ENCODE results near the gene DIO3.

DNA sequence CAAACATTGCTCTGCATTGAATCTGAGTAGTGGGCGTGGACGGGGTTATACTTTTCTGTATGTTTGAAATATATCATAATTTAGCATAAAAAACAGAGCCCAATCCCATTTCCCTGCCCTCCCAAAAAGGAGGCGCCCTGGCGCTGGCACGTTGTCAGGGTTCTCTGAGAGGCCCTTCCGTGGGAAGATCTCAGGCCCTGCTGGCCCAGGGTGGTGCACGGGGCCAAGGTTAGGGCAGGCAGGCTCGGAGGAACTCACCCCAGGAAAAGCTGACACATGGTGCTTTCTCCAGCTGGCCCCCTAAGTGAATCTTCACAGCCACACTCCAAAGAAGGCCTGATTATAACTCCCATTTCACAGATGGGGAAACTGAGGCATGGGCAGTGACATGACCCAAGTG, 17.2 kb downstream of the DIO3 start:
- TF ChIP-seq EP300 (IDR thresholded peaks at IDR 0.05; ENCODE audit: borderline replicate concordance) = no peak
- TF ChIP-seq RAD21 (IDR thresholded peaks at IDR 0.05; ENCODE audit: low read depth) = no peak
- TF ChIP-seq CEBPB (IDR thresholded peaks at IDR 0.05) = no peak
- no peak for TF ChIP-seq YY1 (IDR thresholded peaks at IDR 0.05; ENCODE audit: low read depth)
- no peak for TF ChIP-seq NFIC (IDR thresholded peaks at IDR 0.05)
